Stomach smooth muscle (tissue), 2 donors: ENCODE results near the gene TP53I11.

Source experiments
- H3K27ac ChIP-seq: one replicate; pipeline ENCODE4 v1.7.0; 2013; ENCODE audit warnings: mild to moderate bottlenecking, low read length, inconsistent platforms
- H3K27me3 ChIP-seq, 2 donors: one replicate each; pipeline ENCODE4 v1.7.0; 2013; ENCODE audit warnings: low read length in 2 of 2; ENCODE audit not compliant: insufficient read depth in 2 of 2, control insufficient read depth in 1 of 2
- H3K36me3 ChIP-seq, 2 donors: one replicate each; pipeline ENCODE4 v1.7.0; 2013; ENCODE audit warnings: low read length in 2 of 2; ENCODE audit not compliant: control insufficient read depth in 2 of 2, insufficient read depth in 2 of 2
- H3K4me1 ChIP-seq: one replicate; pipeline ENCODE4 v1.7.0; 2013; ENCODE audit warnings: low read length; ENCODE audit not compliant: control insufficient read depth, insufficient read depth
- H3K4me3 ChIP-seq, 2 donors: one replicate each; pipeline ENCODE4 v1.7.0; 2013; ENCODE audit warnings: low read length in 2 of 2
- H3K9ac ChIP-seq, 2 donors: one replicate each; pipeline ENCODE4 v1.7.0; 2013; ENCODE audit warnings: low read length in 2 of 2, mild to moderate bottlenecking in 1 of 2
- H3K9me3 ChIP-seq, 2 donors: one replicate each; pipeline ENCODE4 v1.7.0; 2013; ENCODE audit warnings: low read length in 2 of 2; ENCODE audit not compliant: control insufficient read depth in 2 of 2
- donor health status: healthy.
- donor health status: Pancreatic carcinoma.

Gene TP53I11

GRCh38 chr11:44967930-44968496 lies 17.3 kb upstream of the TP53I11 start:
- no peaks in the 10 kb centered on the region for H3K36me3 ChIP-seq
- H3K27me3 ChIP-seq: no peaks in the 10 kb centered on the region
- H3K9ac ChIP-seq: no peak overlapping the region
- H3K4me1 ChIP-seq: peaks cover 17% of the 10 kb centered on the region
- no peak overlapping the region for H3K27ac ChIP-seq
- H3K4me3 ChIP-seq: no peak overlapping the region
- H3K9me3 ChIP-seq: no peaks in the 10 kb centered on the region

GRCh38 chr11:44966694-44967093 lies 16.0 kb upstream of the TP53I11 start:
- Histone ChIP-seq H3K4me3 (no peak overlapping the region), H3K36me3 (no peaks in the 10 kb centered on the region), H3K27ac (no peak overlapping the region), H3K9ac (no peak overlapping the region), H3K9me3 (no peaks in the 10 kb centered on the region), H3K27me3 (no peaks in the 10 kb centered on the region), H3K4me1 (peaks cover 17% of the 10 kb centered on the region)

GRCh38 chr11:44964526-44965209 lies 14.0 kb upstream of the TP53I11 start:
- H3K9ac ChIP-seq: no peak overlapping the region
- H3K27ac ChIP-seq: no peak overlapping the region

GRCh38 chr11:44963948-44964347 lies 13.3 kb upstream of the TP53I11 start:
- Histone ChIP-seq H3K9ac (no peak overlapping the region), H3K4me3 (no peak overlapping the region), H3K9me3 (no peaks in the 10 kb centered on the region), H3K27me3 (no peaks in the 10 kb centered on the region), H3K27ac (no peak overlapping the region), H3K36me3 (no peaks in the 10 kb centered on the region), H3K4me1 (peaks cover 17% of the 10 kb centered on the region)

More at GRCh38 chr11:44964526-44965209, 14.0 kb upstream of the TP53I11 start:
- H3K36me3 ChIP-seq: no peaks in the 10 kb centered on the region
- H3K4me3 ChIP-seq: no peak overlapping the region
- no peaks in the 10 kb centered on the region for H3K27me3 ChIP-seq
- H3K4me1 ChIP-seq: peaks cover 17% of the 10 kb centered on the region
- H3K9me3 ChIP-seq: no peaks in the 10 kb centered on the region

GRCh38 chr11:44963136-44963535 lies 12.5 kb upstream of the TP53I11 start:
- no peaks in the 10 kb centered on the region for H3K36me3 ChIP-seq
- no peak overlapping the region for H3K4me3 ChIP-seq
- H3K9ac ChIP-seq: no peak overlapping the region
- H3K27me3 ChIP-seq: no peaks in the 10 kb centered on the region
- H3K9me3 ChIP-seq: no peaks in the 10 kb centered on the region
- no peak overlapping the region for H3K27ac ChIP-seq
- H3K4me1 ChIP-seq: peaks cover 17% of the 10 kb centered on the region

GRCh38 chr11:44962464-44962863 lies 11.8 kb upstream of the TP53I11 start:
- no peak overlapping the region for H3K4me3 ChIP-seq
- no peak overlapping the region for H3K27ac ChIP-seq
- peaks cover 11% of the 10 kb centered on the region for H3K4me1 ChIP-seq
- H3K9me3 ChIP-seq: no peaks in the 10 kb centered on the region
- no peak overlapping the region for H3K9ac ChIP-seq
- no peaks in the 10 kb centered on the region for H3K36me3 ChIP-seq
- H3K27me3 ChIP-seq: no peaks in the 10 kb centered on the region

- H3K4me3 ChIP-seq: no peak overlapping the region
- H3K27me3 ChIP-seq: no peaks in the 10 kb centered on the region
- H3K9ac ChIP-seq: no peak overlapping the region
- peaks cover 15% of the 10 kb centered on the region for H3K4me1 ChIP-seq
- H3K36me3 ChIP-seq: no peaks in the 10 kb centered on the region
- no peaks in the 10 kb centered on the region for H3K9me3 ChIP-seq
- H3K27ac ChIP-seq: no peak overlapping the region
Measured at GRCh38 chr11:44960200-44960845, 9.6 kb upstream of the TP53I11 start.

- H3K9me3 ChIP-seq: no peaks in the 10 kb centered on the region
- H3K27ac ChIP-seq: no peak overlapping the region
- H3K4me1 ChIP-seq: peaks cover 17% of the 10 kb centered on the region
- H3K4me3 ChIP-seq: no peak overlapping the region
- H3K9ac ChIP-seq: no peak overlapping the region
- H3K27me3 ChIP-seq: no peaks in the 10 kb centered on the region
- H3K36me3 ChIP-seq: no peaks in the 10 kb centered on the region
Measured at GRCh38 chr11:44959064-44959463, 8.4 kb upstream of the TP53I11 start.

- Histone ChIP-seq H3K4me1 (peaks cover 17% of the 10 kb centered on the region), H3K27ac (no peak overlapping the region), H3K9ac (no peak overlapping the region), H3K4me3 (no peak overlapping the region), H3K36me3 (no peaks in the 10 kb centered on the region), H3K9me3 (no peaks in the 10 kb centered on the region), H3K27me3 (no peaks in the 10 kb centered on the region)
Measured at GRCh38 chr11:44957776-44958564, 7.3 kb upstream of the TP53I11 start.

- Histone ChIP-seq H3K4me3 (peak overlapping the region; percentile 22 to 44), H3K9me3 (no peaks in the 10 kb centered on the region), H3K36me3 (no peaks in the 10 kb centered on the region), H3K27ac (no peak overlapping the region), H3K27me3 (no peaks in the 10 kb centered on the region), H3K4me1 (peaks cover 17% of the 10 kb centered on the region), H3K9ac (no peak overlapping the region)
Measured at GRCh38 chr11:44957040-44957515, 6.4 kb upstream of the TP53I11 start.
